HG03280 (cell line): ENCODE results near the gene HEATR5A.
A peak's percentile ranks its signal among the peaks of the same experiment; 100 is the strongest.
"Not testable (repeated sequence)": the region's sequence is repeated elsewhere in the genome, so short reads cannot be mapped to it uniquely, and the experiment has no call there.

Experiments
- ATAC-seq: cut with Tn5 transposase; IDR thresholded peaks from one replicate; pipeline ENCODE4 v1.9.1; 2021; ENCODE audit warnings: mild to moderate bottlenecking, moderate library complexity; ENCODE audit not compliant: unreplicated experiment

HEATR5A gene

DNA sequence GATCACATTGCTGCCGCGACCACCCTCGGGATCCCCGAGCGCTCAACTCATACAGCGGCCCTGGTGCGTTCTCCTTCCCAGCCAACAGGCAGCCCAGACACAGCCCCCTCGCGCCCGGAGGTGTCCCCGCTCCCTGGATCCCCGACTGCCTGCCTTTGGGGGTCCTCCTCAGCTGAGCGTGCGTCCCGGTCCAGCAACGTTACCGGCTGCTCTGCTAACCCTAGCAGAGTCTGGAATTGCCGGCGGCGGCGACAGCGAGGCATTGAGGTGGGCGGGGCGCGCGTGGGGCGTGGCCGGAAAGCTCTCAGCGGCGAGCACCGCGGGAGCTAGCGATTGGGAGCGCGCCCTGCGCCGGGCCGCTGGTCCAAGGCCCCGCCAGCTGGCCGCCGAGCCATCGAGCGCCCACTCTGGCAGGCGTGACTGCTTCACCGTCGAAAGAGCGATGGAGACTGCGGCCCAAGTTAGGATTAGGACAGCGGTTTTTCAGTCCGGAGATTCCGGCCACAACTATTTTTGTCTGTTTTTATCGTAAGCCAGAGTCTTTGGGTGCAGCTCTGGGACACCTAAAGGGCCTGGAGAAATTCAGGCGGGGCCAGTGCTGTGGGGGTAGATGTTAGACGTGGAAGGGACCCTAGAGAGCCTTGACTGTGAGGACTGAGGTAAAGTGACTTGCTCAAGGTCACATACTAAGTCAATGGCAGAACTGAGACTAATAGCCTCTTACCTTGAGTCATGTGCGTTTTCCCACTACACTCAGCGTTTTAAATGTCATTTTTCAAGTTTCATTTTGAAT lies at the start of gene HEATR5A:
Gene HEATR5A (minus strand): TSS at position 232 of the 793 bp plus-strand sequence. CDS start 17,575 bp downstream, outside the sequence.
- peak; percentile 98 for ATAC-seq

- ATAC-seq: no peak
Measured at GRCh38 chr14:31466554-31466953, 46.2 kb upstream of the HEATR5A start.

DNA sequence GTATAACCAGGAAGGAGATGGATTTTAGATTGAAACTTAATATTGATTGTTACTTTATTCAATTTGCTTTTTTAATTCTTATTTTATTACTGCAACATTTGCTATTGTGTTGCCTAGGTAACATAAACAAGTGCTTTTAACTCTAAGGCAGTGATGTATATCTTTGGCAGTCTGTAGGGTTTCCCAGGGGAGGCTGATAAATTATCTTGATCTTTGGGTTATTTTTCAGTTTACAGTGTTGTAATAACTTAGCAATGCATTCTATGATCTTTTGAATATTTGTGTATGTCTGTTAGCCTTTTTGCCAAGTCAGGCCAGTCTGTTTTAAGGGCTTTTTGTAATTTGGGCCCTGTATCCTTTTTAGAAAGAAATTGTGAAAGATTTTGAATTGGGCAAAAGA lies 44.8 kb upstream of the HEATR5A start:
- no peak for ATAC-seq

DNA sequence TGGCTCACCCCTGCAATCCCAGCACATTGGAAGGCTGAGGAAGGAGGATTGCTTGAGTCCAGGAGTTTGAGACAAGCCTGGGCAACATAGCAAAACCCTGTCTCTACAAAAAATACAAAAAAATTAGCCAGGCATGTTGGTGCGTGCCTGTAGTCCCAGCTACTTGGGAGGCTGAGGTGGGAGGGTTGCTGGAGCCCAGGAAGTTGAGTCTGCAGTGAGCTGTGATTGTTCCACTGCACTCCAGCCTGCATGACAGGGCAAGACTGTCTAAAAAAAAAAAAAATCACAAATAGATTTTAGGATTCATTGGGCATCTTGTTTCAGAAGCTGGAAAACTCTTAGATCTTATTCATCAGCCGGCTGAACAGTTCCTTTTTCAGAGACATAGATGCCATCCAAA lies 42.1 kb upstream of the HEATR5A start:
- not testable (repeated sequence) for ATAC-seq

DNA sequence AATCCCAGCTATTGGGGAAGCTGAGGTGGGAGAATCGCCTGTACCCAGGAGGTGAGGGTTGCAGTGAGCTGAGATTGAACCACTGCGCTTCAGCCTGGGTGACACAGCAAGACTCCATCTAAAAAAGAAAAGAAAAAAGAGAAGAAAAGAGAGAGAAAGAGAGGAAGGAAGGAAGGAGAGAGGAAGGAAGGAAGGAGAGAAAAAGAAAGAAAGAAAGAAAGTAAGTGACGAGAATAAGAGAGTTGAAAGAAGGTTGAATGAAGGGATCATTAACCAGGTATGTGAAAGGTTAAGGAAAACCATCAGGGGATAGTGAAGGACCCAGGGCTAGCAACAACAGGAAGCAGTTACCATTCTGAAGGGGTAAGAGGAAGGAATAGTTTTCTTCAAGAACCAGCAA lies 41.2 kb upstream of the HEATR5A start:
- no peak for ATAC-seq

- ATAC-seq: no peak
Measured at GRCh38 chr14:31457665-31458659, 37.6 kb upstream of the HEATR5A start.

GRCh38 chr14:31456841-31457664 lies 36.7 kb upstream of the HEATR5A start, which contains the start of gene DTD2:
Gene DTD2, minus strand, starts transcription at chr14:31457506. Its CDS starts 113 bp downstream, at chr14:31457393.
- peak; percentile 99 for ATAC-seq

DNA sequence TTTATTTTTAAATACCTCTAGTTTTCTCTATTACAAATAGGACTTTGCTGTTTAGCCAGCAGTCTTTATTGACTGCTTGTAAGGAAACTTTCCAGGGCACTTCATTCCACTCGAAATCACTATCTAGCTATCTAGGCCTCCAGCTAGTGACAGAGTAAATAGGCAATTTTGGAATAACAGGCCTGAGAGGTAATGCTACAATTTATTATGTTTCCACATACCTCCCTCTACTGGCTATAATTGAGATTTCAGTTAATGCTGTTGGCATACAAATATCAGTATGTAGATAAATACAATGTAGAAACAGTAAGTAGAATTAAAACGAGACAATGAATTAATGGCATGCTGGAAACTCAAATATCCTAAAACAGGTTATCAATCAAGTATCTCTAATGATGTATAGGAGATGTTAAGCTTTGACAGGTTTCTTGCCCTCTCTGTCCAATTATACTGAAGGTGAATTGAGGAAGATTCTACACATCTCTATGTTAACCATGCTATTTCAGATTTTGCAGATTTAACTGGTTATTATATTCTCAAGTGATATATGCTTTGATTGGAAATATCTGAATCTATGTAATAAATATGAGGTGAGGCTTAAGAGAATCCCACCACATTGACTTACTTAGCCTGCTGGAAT lies 29.7 kb upstream of the HEATR5A start:
- ATAC-seq: no peak

GRCh38 chr14:31449136-31449535 lies 28.8 kb upstream of the HEATR5A start:
- ATAC-seq: no peak

GRCh38 chr14:31445703-31446102 lies 25.4 kb upstream of the HEATR5A start:
- no peak for ATAC-seq

DNA sequence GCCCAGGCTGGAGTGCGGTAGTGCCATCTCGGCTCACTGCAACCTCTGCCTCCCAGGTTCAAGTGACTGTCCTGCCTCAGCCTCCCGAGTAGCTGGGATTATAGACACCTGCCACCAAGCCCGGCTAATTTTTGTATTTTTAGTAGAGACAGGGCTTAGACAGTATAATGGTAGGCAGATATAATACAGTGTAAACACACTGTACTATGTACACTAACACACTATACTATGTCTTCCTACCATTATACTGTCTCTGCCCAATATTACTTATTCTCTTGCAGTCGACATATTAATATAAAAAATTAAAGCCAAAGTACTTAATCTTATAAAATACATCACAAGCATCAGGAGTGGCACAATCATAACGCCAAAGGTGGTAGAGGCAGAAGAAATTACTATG lies 21.9 kb upstream of the HEATR5A start:
- ATAC-seq: no peak

GRCh38 chr14:31441273-31442111 lies 21.1 kb upstream of the HEATR5A start:
- ATAC-seq: no peak

DNA sequence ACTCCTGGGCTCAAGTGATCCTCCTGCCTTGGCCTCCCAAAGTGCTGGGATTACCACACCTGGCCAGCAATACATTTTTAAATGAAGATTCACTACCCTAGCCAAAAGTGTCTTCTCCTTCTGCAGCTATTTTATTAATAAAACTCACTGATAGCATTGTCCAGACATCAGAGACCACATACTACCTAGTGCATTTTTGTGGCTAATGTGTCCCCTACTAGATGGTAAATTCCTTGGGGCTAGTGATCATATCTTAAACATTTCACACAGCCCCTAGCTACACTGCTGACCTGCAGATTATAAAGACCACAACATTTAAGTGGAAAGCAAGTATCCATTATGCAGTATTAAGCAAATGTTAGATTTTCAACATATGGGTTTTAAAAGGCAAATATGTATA lies 19.9 kb upstream of the HEATR5A start:
- no peak for ATAC-seq

DNA sequence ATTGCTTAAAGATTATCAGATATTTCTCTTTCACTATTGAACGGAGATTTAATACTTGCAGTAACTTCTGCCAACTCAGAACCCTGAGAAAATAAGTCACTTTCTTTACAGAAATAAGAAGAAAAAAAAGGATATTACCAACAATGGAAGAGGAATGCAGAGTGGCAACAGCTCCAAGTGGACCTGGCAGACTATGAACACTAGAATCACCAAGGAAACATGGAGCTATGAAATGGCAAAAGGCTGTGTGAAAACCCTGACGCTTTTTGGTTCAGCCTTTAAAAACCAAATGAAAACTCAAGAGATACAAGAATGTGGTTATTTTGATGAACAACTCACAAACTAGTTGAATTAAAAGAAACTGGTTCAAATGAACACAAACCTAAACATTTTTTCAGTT lies 19.2 kb upstream of the HEATR5A start:
- ATAC-seq: no peak

- not testable (repeated sequence) for ATAC-seq
Measured at GRCh38 chr14:31437045-31437691, 16.8 kb upstream of the HEATR5A start.

GRCh38 chr14:31435276-31435675 lies 14.9 kb upstream of the HEATR5A start:
- ATAC-seq: no peak

DNA sequence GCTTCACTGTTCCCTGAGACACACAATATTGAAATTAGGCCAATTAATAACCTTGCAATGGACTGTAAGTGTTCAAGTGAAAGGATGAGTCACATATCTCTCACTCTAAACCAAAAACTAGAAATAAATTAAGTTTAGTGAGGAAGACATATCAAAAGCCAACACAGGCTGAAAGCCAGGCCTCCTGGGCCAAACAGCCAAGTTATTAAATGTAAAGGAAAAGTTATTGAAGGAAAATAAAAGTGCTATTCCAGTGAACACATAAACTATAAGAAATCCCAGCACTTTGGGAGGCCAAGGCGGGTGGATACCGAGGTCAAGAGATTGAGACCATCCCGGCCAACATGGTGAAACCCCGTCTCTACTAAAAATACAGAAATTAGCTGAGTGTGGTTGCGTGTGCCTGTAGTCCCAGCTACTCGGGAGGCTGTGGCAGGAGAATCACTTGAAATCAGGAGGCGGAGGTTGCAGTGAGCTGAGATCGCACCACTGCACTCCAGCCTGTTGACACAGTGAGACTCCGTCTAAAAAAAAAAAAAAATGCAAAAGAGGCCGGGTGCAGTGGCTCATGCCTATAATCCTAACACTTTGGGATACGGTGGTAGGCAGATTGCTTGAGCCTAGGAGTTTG lies 10.4 kb upstream of the HEATR5A start:
- ATAC-seq: no peak

DNA sequence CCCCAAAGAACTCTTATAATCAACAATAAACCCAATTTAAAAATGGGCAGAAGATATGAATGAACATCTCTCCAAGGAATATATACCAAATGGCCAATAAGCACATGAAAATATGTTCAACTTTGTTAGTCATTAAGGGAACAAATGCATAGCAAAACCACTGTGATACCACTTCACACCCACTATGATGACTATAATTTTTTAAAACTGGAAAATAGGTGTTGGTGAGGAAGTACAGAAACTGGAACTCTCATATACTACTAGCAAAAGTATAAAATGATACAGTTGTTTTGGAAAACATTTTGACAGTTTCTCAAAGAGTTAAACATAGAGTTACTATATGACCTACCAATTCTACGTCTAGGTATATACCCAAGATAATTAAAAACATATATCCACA lies 9.4 kb upstream of the HEATR5A start:
- ATAC-seq: no peak
